Measurements from ENCODE around the gene SV2C.

Gene SV2C

DNA sequence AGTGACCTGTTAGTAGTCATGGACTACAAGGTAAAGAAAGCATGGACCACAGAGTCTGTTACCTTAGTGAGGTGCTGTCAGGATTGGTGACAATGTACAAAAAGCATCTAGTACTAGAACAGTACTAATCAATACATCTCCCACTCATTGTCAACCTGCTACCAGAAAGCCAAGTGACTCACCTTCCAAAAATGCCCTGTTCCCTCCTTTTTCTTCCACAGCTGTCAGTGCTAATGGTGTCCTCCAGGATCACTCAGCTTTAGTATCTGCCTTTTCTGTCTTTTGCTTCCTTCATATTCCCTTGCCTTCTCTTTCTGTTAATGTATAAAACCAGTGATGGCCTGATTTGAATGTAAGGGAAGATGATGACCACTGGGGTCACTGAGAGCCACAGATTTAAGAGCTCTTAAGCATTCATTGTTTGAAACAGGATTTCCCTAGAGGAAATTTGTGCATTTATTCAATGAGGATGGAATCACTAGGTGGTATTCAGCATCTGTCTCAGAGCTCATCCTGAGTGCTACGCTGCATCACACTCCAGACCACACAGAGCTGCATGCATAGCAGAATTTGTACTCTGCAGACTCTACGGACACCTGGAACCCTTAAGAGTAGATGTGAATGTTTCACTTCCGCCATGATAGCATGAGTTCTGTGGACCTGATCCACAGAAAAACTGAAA, 71.0 kb downstream of the SV2C start:
- DNase-seq (ENCODE audit: extremely low spot score, insufficient read length, low read depth), result no peak
- FAIRE-seq, result no peak

DNA sequence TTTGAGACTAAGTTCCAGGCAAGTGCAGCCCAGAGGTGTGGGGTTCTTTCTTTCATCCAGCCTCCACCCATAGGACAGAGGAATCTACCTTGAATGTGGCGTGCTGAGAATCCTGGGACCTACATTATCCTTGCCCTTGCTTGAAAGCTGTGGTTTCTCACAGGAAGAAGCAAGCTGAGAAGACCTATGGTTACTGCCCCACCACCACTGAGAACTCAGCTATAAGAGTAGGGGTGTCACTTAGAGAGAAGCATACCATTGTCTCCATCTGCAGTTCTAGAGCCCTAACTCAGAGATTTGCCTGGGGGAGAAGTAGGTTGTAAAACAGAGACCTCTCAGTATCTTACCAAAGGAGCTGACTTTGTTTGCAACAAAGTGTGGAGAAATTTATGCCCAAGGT, 72.4 kb downstream of the SV2C start:
- FAIRE-seq (no peak), DNase-seq (ENCODE audit: extremely low spot score, insufficient read length, low read depth) (no peak)

DNA sequence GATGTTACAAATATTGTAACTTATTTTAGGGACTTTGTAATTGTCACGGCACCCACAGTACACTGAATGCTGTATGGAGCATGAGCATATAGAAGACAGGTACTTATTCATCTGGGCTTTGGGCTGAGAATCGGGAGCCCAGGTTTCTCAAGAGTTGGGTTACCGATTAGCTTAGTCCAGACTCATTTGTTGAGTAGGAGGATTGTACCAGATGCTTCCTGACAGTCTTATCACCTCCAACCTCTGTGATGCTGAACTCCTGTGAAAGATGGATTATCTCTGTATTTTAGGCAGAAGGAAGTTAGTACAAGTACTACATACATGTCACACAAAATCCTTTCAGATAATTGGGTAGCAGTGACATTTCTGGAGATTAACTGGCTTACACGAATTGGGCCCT, 79.2 kb downstream of the SV2C start:
- FAIRE-seq, result no peak
- DNase-seq (ENCODE audit: extremely low spot score, insufficient read length, low read depth), result no peak

DNA sequence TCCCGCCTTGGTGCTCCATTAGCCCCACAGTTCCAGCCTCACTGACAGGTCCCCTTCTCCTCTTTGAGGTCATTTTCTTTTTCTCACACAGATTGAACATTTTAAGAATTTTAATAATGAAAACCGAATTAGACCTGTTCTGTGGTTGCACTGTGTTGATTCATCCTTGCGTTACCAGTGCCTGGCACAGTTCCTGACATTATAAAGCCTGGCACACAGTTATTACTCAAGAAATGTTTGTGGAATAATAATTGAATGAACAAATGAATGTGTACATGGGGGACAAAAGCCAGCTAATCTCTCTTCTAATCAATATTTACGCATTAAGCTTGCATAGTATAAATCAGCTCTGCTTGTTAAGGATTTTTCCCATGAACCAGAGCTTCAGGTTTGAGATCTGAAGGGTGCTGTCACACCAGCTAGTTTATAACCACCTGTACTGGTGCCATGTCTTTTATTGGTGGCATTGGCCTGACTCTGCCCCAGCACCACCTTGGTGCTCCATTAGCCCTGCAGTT, 80.0 kb downstream of the SV2C start:
- FAIRE-seq (no peak), DNase-seq (ENCODE audit: extremely low spot score, insufficient read length, low read depth) (no peak)

DNA sequence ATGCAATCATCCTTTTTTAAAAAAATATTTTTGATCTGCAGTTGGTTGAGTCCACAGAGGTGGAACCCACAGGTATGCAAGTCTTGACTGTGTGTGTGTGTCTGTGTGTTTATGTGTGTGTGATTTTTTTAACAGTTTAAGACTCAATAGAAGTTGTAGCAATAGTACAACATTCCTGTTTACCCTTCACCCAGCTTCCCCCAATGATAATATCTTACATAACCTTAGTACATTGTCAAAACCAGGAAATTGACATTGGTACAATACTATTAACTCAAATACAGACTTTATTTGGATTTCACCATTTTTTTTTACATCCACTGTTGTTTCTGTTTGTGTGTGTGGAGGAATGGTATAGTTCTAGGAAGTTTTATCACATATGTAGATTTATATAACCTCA, 81.8 kb downstream of the SV2C start:
- FAIRE-seq (no peak), DNase-seq (ENCODE audit: extremely low spot score, insufficient read length, low read depth) (no peak)

DNA sequence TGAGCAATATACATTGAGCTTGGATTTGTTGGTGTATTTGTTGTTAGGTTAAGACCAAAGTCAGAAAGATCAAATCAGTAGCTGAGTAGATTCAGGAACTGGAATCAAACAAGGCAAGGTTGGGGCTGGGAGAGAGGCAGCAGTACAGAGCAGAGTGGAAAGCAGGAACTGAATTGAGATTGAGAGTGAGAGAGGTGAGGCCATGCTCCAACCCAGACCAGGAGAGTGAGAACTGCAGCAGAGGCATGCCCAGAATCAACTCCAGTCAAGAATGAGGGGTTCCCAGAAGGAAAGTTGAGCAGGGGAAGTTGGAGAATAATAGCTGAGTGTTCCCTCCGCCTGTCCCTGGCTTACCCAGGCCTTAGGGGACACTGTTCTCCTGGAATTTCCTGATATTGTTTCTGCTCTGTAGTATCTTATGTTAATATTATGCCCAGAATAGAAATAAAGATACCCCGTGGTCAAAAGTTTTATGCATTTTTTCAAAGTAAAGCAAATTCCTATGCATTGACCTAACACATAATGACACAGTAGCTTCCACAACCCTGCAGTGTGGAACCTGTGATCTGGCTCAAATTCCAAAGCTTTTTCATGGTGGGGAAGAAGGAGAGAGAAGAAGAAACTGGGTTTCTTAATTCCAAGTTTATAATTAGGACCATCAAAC, 82.7 kb downstream of the SV2C start:
- DNase-seq (ENCODE audit: extremely low spot score, insufficient read length, low read depth), result no peak
- no peak for FAIRE-seq

DNA sequence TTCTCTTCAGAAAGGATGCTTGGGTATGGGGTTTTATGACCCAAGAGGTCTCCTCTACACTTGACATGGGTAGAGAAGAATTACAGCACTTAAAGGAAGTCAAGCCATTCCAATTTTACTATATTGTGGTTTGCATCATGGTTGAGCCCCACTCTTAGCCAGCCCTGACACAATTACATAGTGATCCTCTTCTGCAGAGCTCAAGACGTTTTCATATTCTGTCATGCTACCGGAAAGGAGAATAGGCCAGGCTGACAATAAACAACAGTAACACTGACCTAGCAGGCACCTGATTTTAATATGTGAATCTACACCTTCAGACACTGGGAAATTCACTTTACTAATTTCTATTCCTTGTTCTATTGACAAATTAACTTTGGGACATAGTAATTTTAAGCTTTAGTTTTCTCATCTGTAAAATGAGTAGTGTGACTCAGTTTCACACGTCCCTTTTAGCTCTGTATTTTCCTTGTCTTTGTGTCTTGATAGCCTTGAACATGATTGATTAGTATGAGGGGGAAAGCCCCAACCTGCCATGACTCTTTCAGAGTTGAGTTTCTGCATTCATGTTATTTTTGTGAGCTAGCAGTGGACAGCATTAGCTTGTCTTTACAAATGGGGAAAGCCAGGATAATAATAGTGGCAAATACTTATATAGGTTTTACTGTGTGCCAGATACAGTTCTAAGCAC, 83.8 kb downstream of the SV2C start:
- no peak for DNase-seq (ENCODE audit: extremely low spot score, insufficient read length, low read depth)
- FAIRE-seq, result no peak

DNA sequence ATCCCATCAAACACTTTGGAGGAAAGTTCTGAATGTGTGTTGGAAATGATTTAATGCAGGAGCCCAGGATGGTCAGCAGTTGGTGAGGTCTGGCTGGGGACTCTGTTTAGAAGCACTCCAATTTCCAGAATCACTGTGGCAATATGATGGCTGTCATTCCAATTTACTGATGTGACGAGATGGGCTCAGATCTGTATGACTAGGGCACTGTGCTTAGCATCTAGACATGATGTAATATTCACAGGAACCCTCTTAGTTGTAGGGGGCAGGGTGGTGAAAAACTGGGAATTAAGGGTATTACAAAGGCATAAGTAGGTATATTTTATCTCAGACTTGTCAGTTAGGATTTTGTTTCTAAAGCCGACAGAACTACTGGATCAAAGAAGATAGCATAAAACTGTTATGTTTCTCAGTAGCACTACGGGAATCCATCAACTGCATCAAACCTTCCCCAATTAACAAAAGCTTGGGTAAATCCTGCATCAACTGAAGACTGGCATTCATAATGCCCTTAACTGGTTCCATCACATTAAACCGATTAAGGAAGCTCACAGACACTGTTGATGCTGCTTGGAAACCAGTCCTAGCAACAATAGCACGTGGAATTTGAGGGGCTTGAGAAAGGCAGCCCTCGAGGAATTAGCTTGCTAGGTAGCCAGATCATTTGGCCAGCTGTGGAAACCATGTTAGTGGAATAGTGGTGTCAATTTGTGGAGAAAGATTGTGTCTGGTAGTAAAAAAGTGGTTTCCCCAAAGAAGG, 86.1 kb downstream of the SV2C start:
- DNase-seq (ENCODE audit: extremely low spot score, insufficient read length, low read depth) (no peak), FAIRE-seq (no peak)

DNA sequence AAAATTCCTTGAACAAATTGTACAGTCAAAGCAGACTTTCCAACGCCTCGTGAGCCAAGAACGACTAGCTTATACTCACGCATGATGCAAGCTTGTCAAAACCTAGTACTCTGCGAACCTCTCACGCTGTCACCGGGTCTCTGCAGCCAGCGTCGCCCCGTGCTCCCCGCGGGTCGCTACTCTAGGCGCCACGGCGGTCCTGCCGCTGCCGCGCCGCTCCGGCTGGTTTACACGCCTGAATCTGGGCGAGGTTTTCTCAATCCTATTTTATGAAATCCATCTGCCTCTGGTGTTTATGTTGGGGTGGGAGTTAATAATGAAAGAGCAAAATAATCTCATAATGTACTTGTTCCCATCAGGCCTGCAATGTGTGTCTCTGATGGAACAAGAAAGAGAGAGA, 90.9 kb downstream of the SV2C start:
- FAIRE-seq (no peak), DNase-seq (ENCODE audit: extremely low spot score, insufficient read length, low read depth) (no peak)

DNA sequence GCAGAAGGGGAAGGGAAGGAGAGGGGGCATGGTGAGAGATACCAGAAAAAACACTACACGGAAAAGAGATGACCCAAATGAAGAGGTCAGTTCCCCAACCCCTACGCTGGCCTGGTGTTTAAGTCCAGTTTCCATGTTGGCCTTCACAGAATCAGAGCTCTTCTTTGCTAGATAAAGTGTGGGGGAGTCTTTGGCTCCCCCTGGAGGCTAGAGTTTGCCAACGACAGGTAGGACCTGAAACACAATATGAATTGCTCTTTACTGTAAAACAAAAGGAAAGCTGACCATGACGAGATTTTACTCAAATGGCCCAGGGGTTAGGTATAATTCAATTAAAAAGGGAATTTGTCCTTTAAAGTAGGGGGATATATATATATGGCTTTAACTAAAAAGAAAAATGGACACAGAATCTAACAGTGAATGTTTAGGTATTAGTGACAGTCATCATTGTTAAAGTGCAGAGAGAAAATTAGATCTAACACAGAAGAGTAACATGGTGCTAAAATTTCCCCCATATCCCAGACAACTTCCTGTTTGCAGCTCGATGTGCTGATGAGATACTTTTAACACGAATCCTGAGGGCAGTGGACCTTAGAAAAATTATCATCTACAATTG, 92.0 kb downstream of the SV2C start:
- DNase-seq (ENCODE audit: extremely low spot score, insufficient read length, low read depth), result peak; percentile 62
- FAIRE-seq, result peak; percentile 83

DNA sequence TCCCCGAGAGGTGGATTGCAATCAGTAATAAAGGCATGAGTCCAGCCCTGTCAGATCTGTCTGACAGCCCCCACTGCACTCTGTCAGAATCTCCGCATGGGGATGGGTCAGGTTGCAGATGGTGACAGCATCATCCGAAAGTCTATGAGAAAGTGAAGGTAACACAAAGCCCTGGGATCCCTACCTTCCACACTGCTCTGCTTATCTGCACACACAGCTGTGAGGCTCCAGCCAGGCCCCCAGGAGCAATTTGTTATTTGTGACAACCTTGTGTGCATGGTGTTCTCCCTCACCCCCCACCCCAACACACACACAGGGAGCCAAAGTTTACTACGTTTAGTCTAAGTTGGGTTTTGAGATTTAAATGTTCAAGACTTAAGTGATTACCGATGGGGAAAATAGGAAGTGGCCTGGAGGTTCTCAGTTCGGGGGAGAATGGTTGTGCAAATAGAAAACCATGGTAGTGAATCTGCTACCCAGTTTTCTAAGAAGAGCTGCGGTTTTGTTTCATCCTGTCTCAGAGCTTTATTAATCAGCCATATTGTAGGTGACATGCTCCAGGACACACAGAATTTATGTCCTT, 92.7 kb downstream of the SV2C start:
- DNase-seq (ENCODE audit: extremely low spot score, insufficient read length, low read depth), result peak; percentile 23
- peak; percentile 89 for FAIRE-seq

DNA sequence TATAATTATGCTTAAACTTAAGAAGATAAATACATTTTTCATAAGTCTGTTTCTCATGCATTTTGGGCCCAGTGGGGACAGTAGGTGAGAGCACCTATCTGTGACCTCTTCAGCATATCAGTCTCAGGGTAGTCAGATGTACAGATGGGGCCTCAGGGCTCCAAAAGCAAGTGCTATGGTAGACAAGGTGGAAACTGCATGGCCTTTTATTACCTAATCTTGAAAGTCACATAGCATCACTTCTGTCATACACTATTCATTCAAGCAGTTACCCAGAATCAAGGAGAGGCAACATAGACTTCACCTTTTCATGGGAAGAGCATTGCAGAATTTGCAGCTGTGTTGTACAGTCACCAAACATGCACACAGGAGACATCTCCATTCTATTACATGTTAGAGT, 94.8 kb downstream of the SV2C start:
- no peak for DNase-seq (ENCODE audit: extremely low spot score, insufficient read length, low read depth)
- FAIRE-seq, result no peak

DNA sequence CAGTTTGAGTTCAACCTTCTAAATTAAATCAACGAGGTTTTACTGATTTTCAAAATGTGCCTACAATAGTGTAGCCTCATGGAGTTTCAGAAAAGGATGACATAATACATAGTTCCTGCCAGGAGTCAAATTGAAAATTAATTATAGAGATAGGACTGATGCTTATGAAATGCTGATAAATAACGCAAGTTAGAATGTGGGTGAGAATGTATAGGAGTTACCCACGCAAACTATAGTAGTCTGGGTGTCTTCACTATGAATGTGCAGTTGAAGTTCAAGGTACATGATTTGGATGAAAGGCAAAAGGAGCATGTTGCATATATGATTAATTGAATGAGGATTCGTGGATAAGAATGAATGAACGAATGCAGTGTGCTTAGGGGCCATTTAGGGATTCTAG, 95.7 kb downstream of the SV2C start:
- FAIRE-seq, result no peak
- DNase-seq (ENCODE audit: extremely low spot score, insufficient read length, low read depth), result no peak

DNA sequence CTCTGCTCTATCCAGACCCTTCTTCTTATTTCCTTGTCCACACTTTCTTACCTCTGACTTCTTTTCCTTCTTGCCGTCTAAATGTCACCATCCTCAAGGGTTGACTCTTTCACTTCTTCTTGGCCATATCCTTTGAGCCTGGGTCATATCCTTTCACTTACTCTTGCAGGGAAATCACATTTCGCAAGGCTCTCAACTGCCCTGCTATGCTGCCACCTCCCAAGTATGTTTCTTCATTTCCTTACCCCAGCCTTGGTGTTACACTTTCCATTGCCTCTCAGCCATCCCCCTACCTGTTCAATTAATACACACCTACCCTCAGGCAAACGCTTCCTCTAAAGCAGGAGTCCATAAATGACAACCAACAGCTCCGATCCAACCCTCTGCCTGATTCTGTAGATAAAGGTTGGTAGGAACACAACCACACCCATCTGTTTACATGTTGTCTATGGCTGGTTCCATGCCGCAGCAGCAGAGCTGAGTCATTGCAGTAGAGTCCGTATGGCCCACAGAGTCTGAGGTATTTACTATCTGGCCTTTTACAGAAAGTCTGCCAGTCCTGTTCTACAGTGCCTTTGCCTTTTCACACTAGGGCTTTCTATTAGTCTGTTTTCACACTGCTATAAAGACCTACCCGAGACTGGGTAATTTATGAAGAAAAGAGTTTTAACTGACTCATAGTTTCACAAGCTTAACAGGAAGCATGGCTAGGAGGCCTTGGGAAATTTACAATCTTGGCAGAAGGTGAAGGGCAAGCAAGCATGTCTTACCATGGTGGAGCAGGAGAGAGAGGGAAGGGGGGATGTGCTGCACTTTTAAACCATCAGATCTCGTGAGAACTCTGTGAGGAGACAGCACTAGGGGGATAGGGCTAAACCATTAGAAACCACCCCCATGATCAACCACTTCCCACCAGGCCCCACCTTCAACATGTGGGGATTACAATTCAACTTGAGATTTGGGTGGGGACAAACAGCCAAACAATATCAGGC, 97.9 kb downstream of the SV2C start:
- FAIRE-seq, result peak; percentile 73
- DNase-seq (ENCODE audit: extremely low spot score, insufficient read length, low read depth), result no peak

DNA sequence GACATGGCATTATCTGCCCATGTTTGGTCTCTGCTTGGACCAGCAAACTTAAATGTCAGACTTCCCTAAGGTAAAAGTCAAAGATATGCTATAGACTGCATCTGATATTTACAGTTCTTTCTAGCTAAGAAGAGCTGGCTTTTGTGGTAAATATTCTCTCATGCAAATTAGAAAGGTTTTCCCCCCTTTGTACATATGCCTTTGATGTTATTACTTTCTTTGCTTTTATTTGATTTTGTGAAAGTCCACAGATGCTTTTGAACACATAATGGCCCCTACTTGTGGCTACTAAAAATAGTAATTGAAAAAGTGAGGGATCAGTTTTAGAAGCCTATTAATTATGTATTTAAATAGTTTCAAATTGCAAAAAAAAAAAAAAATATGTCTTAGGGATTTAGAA, 104.2 kb downstream of the SV2C start:
- DNase-seq (ENCODE audit: extremely low spot score, insufficient read length, low read depth) (no peak), FAIRE-seq (no peak)

DNA sequence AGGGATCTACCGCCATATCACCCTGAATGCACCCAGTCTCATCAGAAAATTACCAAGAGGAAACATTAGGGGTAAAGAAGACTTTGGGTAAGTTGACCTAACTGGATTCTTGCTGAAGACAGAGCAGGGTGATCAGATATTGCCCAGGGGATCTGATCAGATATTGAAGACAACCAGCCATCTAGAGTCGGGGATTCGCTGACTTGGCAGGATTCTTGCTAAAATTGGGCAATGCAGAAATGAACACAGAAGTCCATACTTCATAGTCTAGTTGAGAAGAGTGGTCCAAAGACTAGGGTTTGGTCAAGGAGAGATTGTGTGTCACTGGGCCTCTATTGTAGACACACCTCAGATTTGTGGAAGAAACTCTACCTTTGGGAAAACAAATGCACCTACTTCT, 107.2 kb downstream of the SV2C start:
- FAIRE-seq, result no peak
- no peak for DNase-seq (ENCODE audit: extremely low spot score, insufficient read length, low read depth)

DNA sequence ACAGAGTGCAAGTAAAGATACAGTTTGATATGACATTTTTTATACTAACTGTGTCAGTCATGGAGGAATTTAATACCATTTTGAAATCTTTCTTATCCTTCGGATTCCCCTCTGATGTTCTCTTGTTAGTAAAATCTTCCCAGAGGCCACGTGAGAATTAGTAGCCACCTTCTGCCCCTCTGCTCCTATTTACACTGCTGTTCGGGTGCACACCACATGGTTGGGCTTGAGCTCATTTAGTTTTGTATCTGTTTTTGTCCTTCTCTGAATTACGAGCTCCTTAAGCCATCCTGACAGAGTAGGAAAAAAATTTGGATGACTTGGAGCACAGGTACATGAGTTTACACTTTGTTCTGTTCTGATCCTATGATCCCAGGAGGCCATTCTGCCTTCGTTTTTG, 109.7 kb downstream of the SV2C start:
- FAIRE-seq (no peak), DNase-seq (ENCODE audit: extremely low spot score, insufficient read length, low read depth) (no peak)

DNA sequence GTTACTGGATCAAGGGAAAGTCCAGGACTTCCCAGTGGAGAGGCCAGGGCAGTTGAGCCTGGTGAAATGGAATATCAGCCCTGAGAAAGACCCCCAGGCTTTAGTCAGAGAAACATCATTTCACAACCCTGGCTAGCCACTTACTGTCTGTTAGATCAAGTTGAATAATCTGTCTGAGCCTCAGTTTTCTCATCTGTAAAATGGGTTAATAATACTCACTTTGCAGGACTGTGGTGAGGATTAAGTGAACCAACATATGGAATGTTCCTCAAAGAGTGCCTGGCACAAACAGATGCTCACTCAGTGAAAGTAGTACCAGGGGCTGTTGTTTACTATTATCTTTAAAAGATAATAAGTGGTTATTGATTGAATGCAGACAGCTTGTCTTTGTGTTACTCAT, 110.5 kb downstream of the SV2C start:
- FAIRE-seq (no peak), DNase-seq (ENCODE audit: extremely low spot score, insufficient read length, low read depth) (no peak)

DNA sequence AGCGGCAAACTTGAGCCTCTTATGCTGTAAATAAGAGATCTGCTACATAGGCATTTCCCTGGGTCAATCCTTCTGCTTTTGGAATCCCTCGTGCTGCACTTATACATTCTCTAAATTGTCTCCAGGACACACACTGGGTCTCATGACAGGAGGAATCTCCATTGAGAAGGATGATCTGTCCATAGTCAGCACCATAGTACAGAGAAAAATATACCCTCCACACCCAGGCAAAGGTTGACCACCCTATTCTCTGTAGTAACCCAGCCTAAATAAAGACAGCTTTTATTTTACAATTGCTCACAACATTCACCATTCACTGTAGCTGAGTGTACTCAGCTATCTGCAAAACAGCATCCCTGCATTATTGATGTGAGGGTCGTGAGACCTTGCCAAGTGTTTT, 111.2 kb downstream of the SV2C start:
- FAIRE-seq (no peak), DNase-seq (ENCODE audit: extremely low spot score, insufficient read length, low read depth) (no peak)

Measured in GM18507 (cell line).